ENCODE data around the gene UBTD1.
"Not testable (repeated sequence)": the region's sequence is repeated elsewhere in the genome, so short reads cannot be mapped to it uniquely, and the experiment has no call there.

Gene UBTD1

DNA sequence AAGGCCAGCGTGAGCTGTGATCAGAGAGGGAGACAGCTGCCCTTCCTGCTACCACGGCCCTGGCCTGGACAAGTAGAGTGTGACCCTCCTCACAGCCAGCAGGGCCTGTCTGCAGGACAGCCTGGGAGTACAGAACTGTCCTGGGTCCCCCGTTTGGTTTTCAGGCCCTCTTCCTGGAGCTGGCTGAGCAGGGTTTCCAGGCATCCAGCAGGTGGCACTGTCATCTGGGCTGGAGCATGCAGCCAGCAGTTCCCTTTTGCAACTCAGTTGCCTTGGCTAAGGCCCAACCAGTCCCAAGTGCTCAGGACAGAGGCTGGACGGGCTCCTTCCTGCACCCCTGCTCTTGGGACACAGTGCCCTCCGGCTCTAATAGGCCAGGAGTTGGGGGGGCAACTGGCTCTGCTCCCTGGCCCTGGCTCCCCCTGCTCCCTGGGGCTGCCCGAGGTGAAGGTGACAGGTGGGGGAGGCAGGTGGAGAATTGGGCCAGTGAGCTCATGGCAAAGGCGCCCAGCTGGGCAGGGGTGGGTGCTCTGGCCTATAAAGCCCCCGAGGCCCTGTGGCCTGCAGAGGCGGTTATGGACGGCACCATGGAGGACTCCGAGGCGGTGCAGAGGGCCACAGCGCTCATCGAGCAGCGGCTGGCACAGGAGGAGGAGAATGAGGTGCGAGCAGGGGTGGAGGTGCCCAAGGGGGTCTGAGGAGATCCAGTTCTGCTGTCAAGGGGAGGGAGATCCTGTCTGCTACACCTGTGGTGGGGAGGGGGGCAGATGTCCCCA is 73.7 kb downstream of the UBTD1 start, which contains the start of gene ANKRD2:
ANKRD2 (plus strand) TSS at position 566 of the 776 bp plus-strand sequence; CDS start at position 576, 10 bp downstream.
- Histone ChIP-seq H3K4me1 (ENCODE audit: insufficient read depth, low read length) (peaks cover 6% of the 10 kb centered on the region), H3K27me3 (ENCODE audit: insufficient read depth, low read length) (peaks cover 3% of the 10 kb centered on the region)

GRCh38 chr10:97573021-97573420 is 74.3 kb downstream of the UBTD1 start:
- Histone ChIP-seq H3K4me1 (ENCODE audit: insufficient read depth, low read length) (peaks cover 6% of the 10 kb centered on the region), H3K4me3 (ENCODE audit: low read length) (no peak overlapping the region), H2AFZ (ENCODE audit: low read depth, low read length) (no peak overlapping the region), H3K27me3 (ENCODE audit: insufficient read depth, low read length) (peaks cover 3% of the 10 kb centered on the region), H3K9me3 (ENCODE audit: low read length) (no peaks in the 10 kb centered on the region), H3K36me3 (ENCODE audit: insufficient read depth, low read length) (no peaks in the 10 kb centered on the region)

More for the DNA sequence above, 73.7 kb downstream of the UBTD1 start, which contains the start of gene ANKRD2:
- H3K36me3 ChIP-seq (ENCODE audit: insufficient read depth, low read length) = no peaks in the 10 kb centered on the region
- no peak within 1 kb of the TSS for H3K4me3 ChIP-seq (ENCODE audit: low read length)
- no peak within 1 kb of the TSS for H2AFZ ChIP-seq (ENCODE audit: low read depth, low read length)
- H3K9me3 ChIP-seq (ENCODE audit: low read length) = no peaks in the 10 kb centered on the region

DNA sequence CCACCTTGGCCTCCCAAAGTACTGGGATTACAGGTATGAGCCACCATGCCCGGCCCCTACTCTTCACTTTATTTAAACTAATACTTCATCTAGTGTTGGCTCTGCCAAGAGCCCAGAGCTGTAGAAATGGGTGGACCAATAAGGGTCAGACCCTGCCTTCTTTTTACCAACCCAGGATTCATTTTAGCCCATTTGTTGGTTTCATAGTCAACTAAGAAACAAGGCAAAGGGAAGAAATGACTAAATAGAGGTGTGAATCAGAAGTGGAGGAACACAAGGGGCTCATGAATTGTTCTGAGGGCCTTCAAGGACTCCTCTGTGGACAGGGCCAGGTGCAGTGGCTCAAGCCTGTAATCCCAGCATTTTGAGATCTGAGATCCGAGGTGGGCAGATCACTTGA is 74.9 kb downstream of the UBTD1 start:
- Histone ChIP-seq H3K27me3 (ENCODE audit: insufficient read depth, low read length) (peaks cover 3% of the 10 kb centered on the region), H3K36me3 (ENCODE audit: insufficient read depth, low read length) (no peaks in the 10 kb centered on the region), H3K9me3 (ENCODE audit: low read length) (no peaks in the 10 kb centered on the region), H3K4me3 (ENCODE audit: low read length) (no peak overlapping the region), H3K4me1 (ENCODE audit: insufficient read depth, low read length) (peaks cover 6% of the 10 kb centered on the region), H2AFZ (ENCODE audit: low read depth, low read length) (no peak overlapping the region)

DNA sequence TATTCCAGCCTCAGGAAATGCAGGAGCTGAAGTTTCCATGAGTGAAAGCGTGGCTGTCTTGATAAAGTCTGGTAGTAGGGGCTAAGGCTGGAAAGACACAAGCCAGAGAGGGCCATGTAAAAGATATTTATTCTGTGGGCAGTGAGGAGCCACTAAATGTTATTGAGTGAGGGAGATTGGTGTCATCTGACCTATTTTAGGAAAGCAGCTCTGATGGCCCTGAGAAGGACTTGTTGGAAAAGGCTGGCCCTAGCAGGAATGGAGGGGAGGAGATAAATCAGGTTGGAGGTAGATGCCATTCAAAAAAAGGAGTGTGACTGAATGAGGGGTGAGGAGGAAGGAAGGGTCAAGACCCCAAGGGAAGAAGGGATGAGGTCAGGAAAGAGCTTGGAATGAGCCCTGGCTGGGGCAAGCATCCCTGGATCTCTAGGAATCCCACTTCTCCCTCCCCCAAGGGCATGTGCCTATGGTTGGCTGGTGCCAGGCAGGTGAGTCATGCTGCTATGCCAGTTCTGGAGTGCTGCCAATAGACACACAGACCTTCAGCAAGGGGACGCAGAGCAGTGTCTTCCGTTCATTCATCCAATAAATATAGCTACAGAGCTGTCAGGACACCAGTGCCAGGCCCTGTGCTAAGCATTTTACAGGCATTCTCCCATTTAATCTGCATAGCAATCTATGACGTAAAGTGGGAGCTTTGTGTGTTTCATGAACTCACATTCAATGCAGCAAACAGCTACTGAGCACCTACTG is 75.8 kb downstream of the UBTD1 start:
- Histone ChIP-seq H3K4me3 (ENCODE audit: low read length) (no peak overlapping the region), H3K4me1 (ENCODE audit: insufficient read depth, low read length) (peaks cover 6% of the 10 kb centered on the region), H2AFZ (ENCODE audit: low read depth, low read length) (no peak overlapping the region), H3K36me3 (ENCODE audit: insufficient read depth, low read length) (no peaks in the 10 kb centered on the region), H3K27me3 (ENCODE audit: insufficient read depth, low read length) (peaks cover 3% of the 10 kb centered on the region), H3K9me3 (ENCODE audit: low read length) (no peaks in the 10 kb centered on the region)

DNA sequence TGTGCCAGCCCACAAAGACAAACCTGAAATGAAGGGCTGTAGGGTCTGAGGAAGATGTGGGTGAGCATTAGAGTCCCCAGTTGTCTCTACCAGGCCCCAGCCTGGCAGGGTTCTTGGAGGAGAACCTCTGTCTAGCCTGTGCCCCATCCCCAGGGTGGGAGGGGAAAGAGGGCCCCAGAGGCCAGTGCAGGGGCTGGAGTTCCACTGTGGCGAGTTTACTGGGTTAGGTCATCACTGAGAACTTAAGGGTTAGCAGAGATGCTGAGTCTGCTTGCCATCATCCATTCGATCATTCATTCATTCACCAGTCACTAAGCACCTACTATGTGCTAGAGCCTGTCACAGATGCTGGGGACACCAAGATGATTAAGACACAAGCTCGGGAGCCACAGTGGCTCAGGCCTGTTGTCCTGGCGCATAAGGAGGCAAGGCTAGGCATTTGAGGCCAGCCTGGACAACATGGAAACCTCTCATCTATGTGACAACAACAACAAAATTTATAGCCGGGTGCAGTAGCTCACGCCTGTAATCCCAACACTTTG is 76.5 kb downstream of the UBTD1 start:
- no peak overlapping the region for H2AFZ ChIP-seq (ENCODE audit: low read depth, low read length)
- H3K36me3 ChIP-seq (ENCODE audit: insufficient read depth, low read length) = no peaks in the 10 kb centered on the region
- no peaks in the 10 kb centered on the region for H3K9me3 ChIP-seq (ENCODE audit: low read length)
- H3K27me3 ChIP-seq (ENCODE audit: insufficient read depth, low read length) = peaks cover 3% of the 10 kb centered on the region
- peaks cover 6% of the 10 kb centered on the region for H3K4me1 ChIP-seq (ENCODE audit: insufficient read depth, low read length)
- no peak overlapping the region for H3K4me3 ChIP-seq (ENCODE audit: low read length)

GRCh38 chr10:97576487-97576886 is 77.8 kb downstream of the UBTD1 start:
- H3K4me3 ChIP-seq (ENCODE audit: low read length); H3K9me3 ChIP-seq (ENCODE audit: low read length); H3K27me3 ChIP-seq (ENCODE audit: insufficient read depth, low read length); H3K36me3 ChIP-seq (ENCODE audit: insufficient read depth, low read length); H3K4me1 ChIP-seq (ENCODE audit: insufficient read depth, low read length); H2AFZ ChIP-seq (ENCODE audit: low read depth, low read length): not testable (repeated sequence)

GRCh38 chr10:97577701-97578100 is 79.0 kb downstream of the UBTD1 start:
- no peaks in the 10 kb centered on the region for H3K4me1 ChIP-seq (ENCODE audit: insufficient read depth, low read length)

GRCh38 chr10:97578171-97578844 is 79.6 kb downstream of the UBTD1 start:
- H2AFZ ChIP-seq (ENCODE audit: low read depth, low read length) = no peak overlapping the region

More at GRCh38 chr10:97577701-97578100, 79.0 kb downstream of the UBTD1 start:
- Histone ChIP-seq H3K27me3 (ENCODE audit: insufficient read depth, low read length) (peaks cover 3% of the 10 kb centered on the region), H3K4me3 (ENCODE audit: low read length) (no peak overlapping the region), H3K36me3 (ENCODE audit: insufficient read depth, low read length) (no peaks in the 10 kb centered on the region), H3K9me3 (ENCODE audit: low read length) (no peaks in the 10 kb centered on the region), H2AFZ (ENCODE audit: low read depth, low read length) (no peak overlapping the region)

GRCh38 chr10:97580421-97581367 is 82.0 kb downstream of the UBTD1 start:
- Histone ChIP-seq H3K4me1 (ENCODE audit: insufficient read depth, low read length) (no peaks in the 10 kb centered on the region), H3K4me3 (ENCODE audit: low read length) (no peak overlapping the region), H3K36me3 (ENCODE audit: insufficient read depth, low read length) (no peaks in the 10 kb centered on the region), H3K27me3 (ENCODE audit: insufficient read depth, low read length) (peaks cover 3% of the 10 kb centered on the region), H2AFZ (ENCODE audit: low read depth, low read length) (no peak overlapping the region), H3K9me3 (ENCODE audit: low read length) (no peaks in the 10 kb centered on the region)

More at GRCh38 chr10:97578171-97578844, 79.6 kb downstream of the UBTD1 start:
- Histone ChIP-seq H3K27me3 (ENCODE audit: insufficient read depth, low read length) (peaks cover 3% of the 10 kb centered on the region), H3K4me3 (ENCODE audit: low read length) (no peak overlapping the region), H3K4me1 (ENCODE audit: insufficient read depth, low read length) (no peaks in the 10 kb centered on the region), H3K9me3 (ENCODE audit: low read length) (no peaks in the 10 kb centered on the region), H3K36me3 (ENCODE audit: insufficient read depth, low read length) (no peaks in the 10 kb centered on the region)

- H3K4me3 ChIP-seq (ENCODE audit: low read length) = no peak overlapping the region
- no peaks in the 10 kb centered on the region for H3K9me3 ChIP-seq (ENCODE audit: low read length)
- no peaks in the 10 kb centered on the region for H3K27me3 ChIP-seq (ENCODE audit: insufficient read depth, low read length)
- no peaks in the 10 kb centered on the region for H3K36me3 ChIP-seq (ENCODE audit: insufficient read depth, low read length)
- no peaks in the 10 kb centered on the region for H3K4me1 ChIP-seq (ENCODE audit: insufficient read depth, low read length)
- no peak overlapping the region for H2AFZ ChIP-seq (ENCODE audit: low read depth, low read length)
Measured at GRCh38 chr10:97582169-97582568, 83.4 kb downstream of the UBTD1 start.

- Histone ChIP-seq H3K4me3 (ENCODE audit: low read length) (no peak overlapping the region), H3K9me3 (ENCODE audit: low read length) (no peaks in the 10 kb centered on the region)
Measured at GRCh38 chr10:97583476-97583875, 84.8 kb downstream of the UBTD1 start.

More at GRCh38 chr10:97583476-97583875, 84.8 kb downstream of the UBTD1 start:
- Histone ChIP-seq H3K36me3 (ENCODE audit: insufficient read depth, low read length) (no peaks in the 10 kb centered on the region), H3K4me1 (ENCODE audit: insufficient read depth, low read length) (no peaks in the 10 kb centered on the region), H2AFZ (ENCODE audit: low read depth, low read length) (no peak overlapping the region), H3K27me3 (ENCODE audit: insufficient read depth, low read length) (no peaks in the 10 kb centered on the region)
